ENCODE data around the gene RFLNA.

The RFLNA gene

DNA sequence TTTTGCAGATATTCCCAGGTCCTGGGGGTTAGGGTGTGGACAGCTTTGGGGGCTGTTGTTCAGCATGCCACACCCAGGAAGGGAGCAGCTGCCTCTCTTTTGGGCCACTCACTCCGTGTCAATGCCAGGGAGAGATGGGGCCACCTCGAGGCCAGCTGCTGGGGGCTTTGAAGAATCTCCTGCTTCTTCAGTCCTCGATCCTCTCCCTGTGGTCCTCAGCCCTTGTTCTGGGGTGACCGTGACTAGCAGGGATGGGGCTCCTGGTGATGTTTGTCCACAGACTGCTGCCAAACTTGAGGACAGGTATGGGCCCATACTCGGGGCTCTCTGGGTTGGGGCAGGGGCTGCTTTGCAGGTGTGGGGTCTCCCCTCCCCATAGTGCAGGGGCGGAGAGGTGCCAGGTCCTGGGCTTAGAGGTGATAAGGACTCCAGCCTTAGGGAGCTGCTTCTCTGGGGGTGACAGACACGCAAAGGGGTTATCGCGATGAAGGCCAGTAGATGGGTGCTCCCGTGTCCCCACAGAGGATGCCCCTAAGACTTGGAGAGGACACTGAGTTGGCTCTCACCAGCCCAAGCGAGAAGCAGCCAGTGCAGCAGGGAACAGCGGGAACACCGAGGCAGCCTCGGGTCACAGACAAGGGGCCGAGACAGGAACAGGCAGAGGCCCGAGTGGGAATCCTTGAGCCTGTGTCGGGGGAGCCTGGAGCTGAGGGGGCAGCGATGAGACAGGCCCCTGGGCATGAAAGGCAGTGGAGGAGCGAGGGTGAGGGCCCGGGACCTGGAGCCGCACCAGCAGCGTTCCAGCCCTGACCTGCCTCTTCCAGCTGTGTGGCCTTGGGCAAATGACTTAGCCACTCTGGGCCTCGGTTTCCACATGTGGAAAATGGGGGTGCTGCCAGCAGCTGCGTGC lies 11.1 kb downstream of the RFLNA start:
- Mint-ChIP-seq H3K9me3 (ENCODE audit: low read depth) (no peaks in the 10 kb centered on the region), H3K36me3 (no peaks in the 10 kb centered on the region), H3K27me3 (no peaks in the 10 kb centered on the region), H3K4me1 (ENCODE audit: low read depth) (no peaks in the 10 kb centered on the region), H3K27ac (no peak overlapping the region), H3K4me3 (no peak overlapping the region)

DNA sequence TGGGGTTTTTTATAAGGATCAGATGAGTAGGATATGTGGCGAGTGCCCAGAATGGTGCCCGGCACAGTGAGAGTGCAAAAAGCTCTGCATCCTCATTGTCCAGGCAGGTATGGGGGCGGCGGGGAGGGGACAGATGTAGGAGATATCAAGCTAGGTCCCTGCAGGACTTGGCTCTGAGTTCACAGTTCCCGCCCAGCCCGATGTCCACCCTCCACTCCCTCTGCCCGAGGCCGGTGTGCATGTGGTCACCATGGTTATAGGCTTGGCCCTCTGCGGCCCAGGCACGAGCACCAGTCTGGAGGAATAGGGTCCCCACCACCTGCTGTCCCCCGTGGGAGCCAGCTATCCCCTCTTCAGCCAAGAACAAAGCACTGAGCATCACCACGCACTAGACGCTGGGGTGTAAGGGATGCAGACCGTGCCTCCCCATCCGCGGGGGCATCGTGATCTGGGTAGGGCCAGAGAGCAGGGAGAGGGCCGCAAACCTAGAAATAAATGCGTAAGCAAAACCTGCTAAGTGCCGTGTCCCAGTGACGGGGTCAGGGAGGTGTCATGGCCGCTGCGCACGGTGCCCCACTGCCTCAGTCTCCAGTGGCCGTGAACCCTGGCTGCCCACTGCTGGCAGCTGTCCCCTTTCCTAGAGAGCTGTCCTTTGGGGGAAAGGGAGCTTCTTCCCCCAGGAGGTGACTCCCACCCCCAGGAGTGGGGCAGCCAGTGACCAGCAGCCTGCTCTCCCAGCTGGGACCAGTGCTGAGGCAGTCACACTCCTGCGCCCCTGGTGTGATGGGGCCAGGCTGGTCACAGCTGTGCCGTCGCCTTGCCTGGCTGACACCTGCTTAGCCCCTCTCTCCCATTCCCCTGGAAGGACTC lies 12.0 kb downstream of the RFLNA start:
- Mint-ChIP-seq H3K27ac (no peak overlapping the region), H3K4me1 (ENCODE audit: low read depth) (no peaks in the 10 kb centered on the region), H3K9me3 (ENCODE audit: low read depth) (no peaks in the 10 kb centered on the region), H3K36me3 (no peaks in the 10 kb centered on the region), H3K4me3 (no peak overlapping the region), H3K27me3 (no peaks in the 10 kb centered on the region)

DNA sequence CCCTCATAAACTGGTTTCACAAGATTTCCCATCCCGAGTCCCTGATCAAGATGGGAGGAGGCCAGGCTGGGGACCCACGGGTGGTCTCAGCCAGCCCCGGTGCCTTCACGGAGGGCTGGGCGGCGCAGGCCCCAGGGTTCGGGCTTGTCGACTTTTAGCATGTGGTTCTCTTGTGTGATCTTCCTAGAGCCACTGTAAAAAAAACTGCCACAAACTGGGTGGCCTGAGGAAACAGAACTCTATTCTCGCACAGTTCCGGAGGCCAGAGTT lies 12.6 kb downstream of the RFLNA start:
- Mint-ChIP-seq H3K9me3 (ENCODE audit: low read depth) (no peaks in the 10 kb centered on the region), H3K36me3 (no peaks in the 10 kb centered on the region), H3K4me3 (no peak overlapping the region), H3K27ac (no peak overlapping the region), H3K27me3 (no peaks in the 10 kb centered on the region), H3K4me1 (ENCODE audit: low read depth) (no peaks in the 10 kb centered on the region)

GRCh38 chr12:124308741-124309140 lies 13.8 kb downstream of the RFLNA start:
- no peaks in the 10 kb centered on the region for H3K27me3 Mint-ChIP-seq
- no peak overlapping the region for H3K4me3 Mint-ChIP-seq
- H3K36me3 Mint-ChIP-seq, result no peaks in the 10 kb centered on the region
- no peaks in the 10 kb centered on the region for H3K9me3 Mint-ChIP-seq (ENCODE audit: low read depth)
- H3K27ac Mint-ChIP-seq, result no peak overlapping the region
- no peaks in the 10 kb centered on the region for H3K4me1 Mint-ChIP-seq (ENCODE audit: low read depth)

- no peaks in the 10 kb centered on the region for H3K36me3 Mint-ChIP-seq
- no peak overlapping the region for H3K27ac Mint-ChIP-seq
- H3K4me1 Mint-ChIP-seq (ENCODE audit: low read depth), result no peaks in the 10 kb centered on the region
- H3K4me3 Mint-ChIP-seq, result no peak overlapping the region
- no peaks in the 10 kb centered on the region for H3K27me3 Mint-ChIP-seq
- no peaks in the 10 kb centered on the region for H3K9me3 Mint-ChIP-seq (ENCODE audit: low read depth)
Observed at GRCh38 chr12:124309231-124309630, 14.3 kb downstream of the RFLNA start.

- H3K27ac Mint-ChIP-seq, result no peak overlapping the region
- no peak overlapping the region for H3K4me3 Mint-ChIP-seq
- no peaks in the 10 kb centered on the region for H3K36me3 Mint-ChIP-seq
- no peaks in the 10 kb centered on the region for H3K4me1 Mint-ChIP-seq (ENCODE audit: low read depth)
- no peaks in the 10 kb centered on the region for H3K27me3 Mint-ChIP-seq
- H3K9me3 Mint-ChIP-seq (ENCODE audit: low read depth), result no peaks in the 10 kb centered on the region
Observed at GRCh38 chr12:124309744-124310143, 14.9 kb downstream of the RFLNA start.

DNA sequence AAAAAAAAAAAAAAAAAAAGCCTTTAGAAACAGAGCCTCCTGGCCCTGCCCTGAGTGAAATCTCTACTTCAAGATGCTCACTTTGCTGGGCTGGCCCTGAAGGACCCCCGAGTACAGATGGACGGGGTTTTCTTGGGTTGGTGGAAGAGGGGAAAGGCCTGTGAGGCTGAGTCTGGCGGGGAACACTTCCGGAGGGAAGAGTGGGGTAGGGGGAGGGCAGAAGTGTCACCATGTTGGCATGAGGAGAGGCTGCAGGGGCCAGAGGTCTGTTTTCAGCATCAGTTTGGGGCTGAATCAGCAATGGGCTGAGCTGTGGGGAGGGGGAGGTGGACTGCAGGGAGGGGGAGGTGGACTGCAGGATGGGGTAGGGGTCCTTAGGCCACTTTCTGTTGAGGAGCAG lies 15.3 kb downstream of the RFLNA start:
- no peak overlapping the region for H3K27ac Mint-ChIP-seq
- H3K9me3 Mint-ChIP-seq (ENCODE audit: low read depth), result no peaks in the 10 kb centered on the region

DNA sequence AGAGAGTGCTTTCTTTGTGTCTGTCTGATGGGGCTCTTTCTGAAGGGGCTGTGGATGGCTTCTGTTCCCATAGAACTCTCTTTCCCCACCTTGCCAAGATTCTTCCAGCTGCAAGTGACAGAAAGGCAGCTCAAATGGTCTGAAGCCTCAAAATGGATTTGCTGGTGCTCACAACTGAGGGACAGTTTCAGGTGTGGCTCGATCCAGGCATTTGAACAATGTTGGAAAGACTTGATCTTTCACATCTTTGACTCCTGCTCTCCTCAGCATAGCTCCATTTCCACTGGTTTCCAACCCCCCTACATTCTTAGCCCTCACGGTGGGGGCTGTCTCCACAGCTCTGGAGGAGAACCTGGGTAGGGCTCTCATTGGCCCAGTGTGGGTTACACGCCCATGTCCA lies 15.9 kb downstream of the RFLNA start:
- Mint-ChIP-seq H3K36me3 (no peaks in the 10 kb centered on the region), H3K4me3 (no peak overlapping the region), H3K4me1 (ENCODE audit: low read depth) (no peaks in the 10 kb centered on the region), H3K9me3 (ENCODE audit: low read depth) (no peaks in the 10 kb centered on the region), H3K27ac (no peak overlapping the region), H3K27me3 (no peaks in the 10 kb centered on the region)

More for the DNA sequence above, 15.3 kb downstream of the RFLNA start:
- no peaks in the 10 kb centered on the region for H3K27me3 Mint-ChIP-seq
- H3K4me1 Mint-ChIP-seq (ENCODE audit: low read depth), result no peaks in the 10 kb centered on the region
- H3K36me3 Mint-ChIP-seq, result no peaks in the 10 kb centered on the region
- no peak overlapping the region for H3K4me3 Mint-ChIP-seq

DNA sequence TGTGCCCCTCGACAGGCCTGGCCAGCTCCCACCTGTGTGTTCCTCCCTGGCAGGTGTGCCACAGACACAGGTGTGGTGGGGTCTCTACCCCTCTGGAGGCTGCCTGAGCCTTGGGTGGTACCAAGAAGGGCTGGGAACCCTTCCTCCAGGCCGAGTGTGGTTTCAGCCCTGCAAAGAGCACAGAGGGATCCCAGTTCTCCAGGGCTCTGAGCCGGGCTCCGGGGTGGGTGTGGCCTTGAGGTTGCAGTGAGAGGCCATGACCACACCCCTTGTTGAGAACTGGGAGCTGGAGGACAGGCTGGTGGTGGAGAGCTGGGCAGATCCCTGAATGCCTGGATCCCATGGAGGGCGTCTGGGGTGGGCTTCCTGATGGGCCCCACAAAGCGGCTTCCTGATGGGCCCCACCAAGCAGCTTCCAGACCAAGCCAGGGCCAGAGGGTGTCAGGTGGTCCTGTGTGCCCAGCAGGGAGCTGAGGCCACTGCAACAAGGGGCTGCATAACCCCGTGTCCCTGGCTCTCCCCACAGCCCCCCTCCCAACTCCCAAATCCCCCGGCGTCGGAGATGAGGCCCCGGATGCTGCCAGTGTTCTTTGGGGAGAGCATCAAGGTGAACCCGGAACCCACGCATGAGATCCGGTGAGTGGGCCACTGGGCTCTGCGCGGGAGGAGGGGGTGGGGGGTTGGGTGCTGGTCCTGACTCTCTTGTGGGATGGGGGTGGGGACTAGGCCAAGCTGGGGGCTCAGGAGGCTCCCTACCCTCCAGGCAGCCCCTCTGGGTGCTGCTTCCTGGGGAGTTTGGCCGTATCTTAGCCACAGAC lies 16.6 kb downstream of the RFLNA start:
- H3K9me3 Mint-ChIP-seq (ENCODE audit: low read depth), result no peaks in the 10 kb centered on the region
- no peak overlapping the region for H3K27ac Mint-ChIP-seq
- no peaks in the 10 kb centered on the region for H3K4me1 Mint-ChIP-seq (ENCODE audit: low read depth)
- H3K36me3 Mint-ChIP-seq, result no peaks in the 10 kb centered on the region
- no peak overlapping the region for H3K4me3 Mint-ChIP-seq
- no peaks in the 10 kb centered on the region for H3K27me3 Mint-ChIP-seq

- Mint-ChIP-seq H3K27me3 (no peaks in the 10 kb centered on the region), H3K9me3 (ENCODE audit: low read depth) (no peaks in the 10 kb centered on the region), H3K4me3 (no peak overlapping the region), H3K4me1 (ENCODE audit: low read depth) (no peaks in the 10 kb centered on the region), H3K36me3 (no peaks in the 10 kb centered on the region), H3K27ac (no peak overlapping the region)
Observed at GRCh38 chr12:124312601-124313000, 17.7 kb downstream of the RFLNA start.

- H3K9me3 Mint-ChIP-seq (ENCODE audit: low read depth), result no peaks in the 10 kb centered on the region
- H3K4me1 Mint-ChIP-seq (ENCODE audit: low read depth), result no peaks in the 10 kb centered on the region
- no peaks in the 10 kb centered on the region for H3K36me3 Mint-ChIP-seq
- no peak overlapping the region for H3K4me3 Mint-ChIP-seq
- no peak overlapping the region for H3K27ac Mint-ChIP-seq
- H3K27me3 Mint-ChIP-seq, result no peaks in the 10 kb centered on the region
Observed at GRCh38 chr12:124314207-124314606, 19.3 kb downstream of the RFLNA start.

DNA sequence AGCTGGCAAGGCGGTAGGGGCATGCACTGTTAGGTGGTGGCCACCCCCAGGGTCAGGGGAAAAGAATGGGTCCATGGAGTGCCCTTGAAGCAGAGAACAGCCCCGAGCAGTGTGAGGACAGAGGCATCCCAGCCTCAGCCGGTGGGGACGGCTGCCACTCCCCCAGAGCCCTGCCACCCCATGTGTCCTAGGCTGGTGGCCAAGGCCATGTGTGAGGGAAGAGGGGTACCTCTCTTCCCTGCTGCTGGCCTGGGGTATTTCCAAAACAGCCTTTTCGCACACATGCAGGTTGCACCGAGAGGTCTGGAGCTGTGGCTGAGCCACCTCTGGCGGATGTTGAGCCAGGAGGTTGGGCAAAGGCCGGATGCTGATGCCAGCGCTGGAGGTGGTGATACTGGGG lies 19.9 kb downstream of the RFLNA start:
- Mint-ChIP-seq H3K9me3 (ENCODE audit: low read depth) (no peaks in the 10 kb centered on the region), H3K27ac (no peak overlapping the region), H3K4me1 (ENCODE audit: low read depth) (no peaks in the 10 kb centered on the region), H3K27me3 (no peaks in the 10 kb centered on the region), H3K4me3 (no peak overlapping the region), H3K36me3 (no peaks in the 10 kb centered on the region)

GRCh38 chr12:124315372-124316044 lies 20.6 kb downstream of the RFLNA start:
- H3K9me3 Mint-ChIP-seq (ENCODE audit: low read depth), result no peaks in the 10 kb centered on the region
- no peak overlapping the region for H3K4me3 Mint-ChIP-seq
- no peak overlapping the region for H3K27ac Mint-ChIP-seq
- no peaks in the 10 kb centered on the region for H3K4me1 Mint-ChIP-seq (ENCODE audit: low read depth)
- H3K36me3 Mint-ChIP-seq, result no peaks in the 10 kb centered on the region
- H3K27me3 Mint-ChIP-seq, result no peaks in the 10 kb centered on the region

GRCh38 chr12:124316257-124316900 lies 21.5 kb downstream of the RFLNA start:
- Mint-ChIP-seq H3K4me1 (ENCODE audit: low read depth) (no peaks in the 10 kb centered on the region), H3K27ac (no peak overlapping the region), H3K4me3 (no peak overlapping the region), H3K36me3 (no peaks in the 10 kb centered on the region), H3K9me3 (ENCODE audit: low read depth) (no peaks in the 10 kb centered on the region), H3K27me3 (no peaks in the 10 kb centered on the region)

All from activated naive CD8-positive, alpha-beta T cell (primary cell).